MM.1S (cell line): ENCODE measurements around the gene WDR31.

Experiments used
- DNase-seq: peaks from one replicate; pipeline ENCODE4 v3.0.0-alpha.2; 2015
- H2AFZ ChIP-seq: fragments of 300-600 bp; sonication (generic); 2 replicates; pipeline ENCODE4 v1.6.0; 2016; ENCODE audit warnings: antibody characterized with exemption, low read length
- H3F3A ChIP-seq: fragments of 300-600 bp; sonication (generic); 2 replicates; pipeline ENCODE4 v1.6.1; 2016; ENCODE audit warnings: mild to moderate bottlenecking, antibody characterized with exemption, low read length, moderate library complexity, mixed read lengths; ENCODE audit not compliant: insufficient read depth
- H3K27ac ChIP-seq: fragments of 300-600 bp; sonication (generic); 2 replicates; pipeline ENCODE4 v1.5.1; 2016; ENCODE audit warnings: mild to moderate bottlenecking, low read length
- H3K27me3 ChIP-seq: fragments of 300-600 bp; sonication (generic); replicated peaks from 2 replicates; pipeline ENCODE4 v1.6.0; 2016; ENCODE audit warnings: low read length; ENCODE audit not compliant: insufficient read depth
- H3K36me3 ChIP-seq: fragments of 300-600 bp; sonication (generic); replicated peaks from 2 replicates; pipeline ENCODE4 v1.6.1; 2016; ENCODE audit warnings: mild to moderate bottlenecking, low read length, mixed read lengths; ENCODE audit not compliant: insufficient read depth
- H3K4me1 ChIP-seq: fragments of 300-600 bp; sonication (generic); 2 replicates; pipeline ENCODE4 v1.6.1; 2016; ENCODE audit warnings: low read length, mixed read lengths
- H3K4me2 ChIP-seq: fragments of 300-600 bp; sonication (generic); 2 replicates; pipeline ENCODE4 v1.6.0; 2016; ENCODE audit warnings: low read depth, low read length
- H3K4me3 ChIP-seq: fragments of 300-600 bp; sonication (generic); 2 replicates; pipeline ENCODE4 v1.5.1; 2016; ENCODE audit warnings: low read length, mixed read lengths
- H3K79me2 ChIP-seq: fragments of 300-600 bp; sonication (generic); 2 replicates; pipeline ENCODE4 v1.6.1; 2016; ENCODE audit warnings: mixed run types, low read length, mixed read lengths
- H3K9ac ChIP-seq: fragments of 300-600 bp; sonication (generic); 2 replicates; pipeline ENCODE4 v1.6.1; 2016; ENCODE audit warnings: low read length, mixed read lengths
- H3K9me2 ChIP-seq: fragments of 300-600 bp; sonication (generic); replicated peaks from 2 replicates; pipeline ENCODE4 v1.6.1; 2016; ENCODE audit warnings: mild to moderate bottlenecking, low read length, mixed read lengths; ENCODE audit not compliant: insufficient read depth
- H3K9me3 ChIP-seq: fragments of 300-600 bp; sonication (generic); replicated peaks from 2 replicates; pipeline ENCODE4 v1.6.1; 2016; ENCODE audit warnings: mild to moderate bottlenecking, low read length, mixed read lengths; ENCODE audit not compliant: insufficient read depth
- H4K20me1 ChIP-seq: fragments of 300-600 bp; sonication (generic); 2 replicates; pipeline ENCODE4 v1.6.1; 2016; ENCODE audit warnings: mild to moderate bottlenecking, low read length, moderate library complexity, mixed read lengths; ENCODE audit not compliant: insufficient read depth
- EZH2 ChIP-seq: fragments of 300-600 bp; sonication (generic); optimal IDR thresholded peaks from 2 replicates; pipeline ENCODE3; 2017; ENCODE audit warnings: low read depth, mild to moderate bottlenecking, antibody characterized with exemption, low read length, mixed read lengths
- EZH2phosphoT487 ChIP-seq: fragments of 300-600 bp; sonication (generic); IDR thresholded peaks from 2 replicates; pipeline ENCODE4 v1.6.1; 2018; ENCODE audit warnings: antibody characterized with exemption, low read length
- TF ChIP-seq, protein P1 (sequence below): fragments of 300-600 bp; sonication (generic); IDR thresholded peaks from 2 replicates; pipeline ENCODE4 v1.5.1; 2016; ENCODE audit warnings: antibody characterized with exemption, low read length, mixed read lengths

The WDR31 gene

DNA sequence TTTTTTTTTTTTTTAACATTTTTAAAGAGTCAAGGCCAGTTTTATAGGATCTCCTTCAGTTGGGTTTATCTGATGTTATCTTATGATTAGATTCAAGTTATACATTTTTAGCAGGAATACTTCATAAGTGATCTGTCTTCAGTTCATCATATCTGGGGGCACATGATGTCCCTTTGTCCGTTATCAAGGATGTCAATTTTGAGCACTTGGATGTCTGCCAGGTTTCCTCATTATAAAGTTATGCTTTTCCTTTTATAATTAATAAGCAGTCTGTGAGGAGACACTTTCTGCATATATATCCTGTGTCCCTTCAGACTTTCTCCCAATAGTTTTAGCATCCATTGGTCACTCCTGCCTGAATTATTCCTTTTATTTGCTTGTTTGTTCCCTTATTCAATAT is 24.9 kb upstream of the WDR31 start:
- H3K4me2 ChIP-seq = no peak overlapping the region
- no peak for TF ChIP-seq EZH2phosphoT487
- TF ChIP-seq, protein P1, sequence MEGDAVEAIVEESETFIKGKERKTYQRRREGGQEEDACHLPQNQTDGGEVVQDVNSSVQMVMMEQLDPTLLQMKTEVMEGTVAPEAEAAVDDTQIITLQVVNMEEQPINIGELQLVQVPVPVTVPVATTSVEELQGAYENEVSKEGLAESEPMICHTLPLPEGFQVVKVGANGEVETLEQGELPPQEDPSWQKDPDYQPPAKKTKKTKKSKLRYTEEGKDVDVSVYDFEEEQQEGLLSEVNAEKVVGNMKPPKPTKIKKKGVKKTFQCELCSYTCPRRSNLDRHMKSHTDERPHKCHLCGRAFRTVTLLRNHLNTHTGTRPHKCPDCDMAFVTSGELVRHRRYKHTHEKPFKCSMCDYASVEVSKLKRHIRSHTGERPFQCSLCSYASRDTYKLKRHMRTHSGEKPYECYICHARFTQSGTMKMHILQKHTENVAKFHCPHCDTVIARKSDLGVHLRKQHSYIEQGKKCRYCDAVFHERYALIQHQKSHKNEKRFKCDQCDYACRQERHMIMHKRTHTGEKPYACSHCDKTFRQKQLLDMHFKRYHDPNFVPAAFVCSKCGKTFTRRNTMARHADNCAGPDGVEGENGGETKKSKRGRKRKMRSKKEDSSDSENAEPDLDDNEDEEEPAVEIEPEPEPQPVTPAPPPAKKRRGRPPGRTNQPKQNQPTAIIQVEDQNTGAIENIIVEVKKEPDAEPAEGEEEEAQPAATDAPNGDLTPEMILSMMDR = no peak
- no peak for TF ChIP-seq EZH2
- no peak overlapping the region for H2AFZ ChIP-seq
- H3K4me3 ChIP-seq = no peak overlapping the region
- H4K20me1 ChIP-seq = no peaks in the 10 kb centered on the region
- no peaks in the 10 kb centered on the region for H3K9me2 ChIP-seq
- H3K9ac ChIP-seq = no peak overlapping the region
- H3F3A ChIP-seq = no peaks in the 10 kb centered on the region
- H3K27ac ChIP-seq = no peak overlapping the region
- no peaks in the 10 kb centered on the region for H3K36me3 ChIP-seq
- H3K4me1 ChIP-seq = no peaks in the 10 kb centered on the region
- DNase-seq = no peak
- H3K27me3 ChIP-seq = no peaks in the 10 kb centered on the region
- H3K79me2 ChIP-seq = no peaks in the 10 kb centered on the region
- H3K9me3 ChIP-seq = no peaks in the 10 kb centered on the region

DNA sequence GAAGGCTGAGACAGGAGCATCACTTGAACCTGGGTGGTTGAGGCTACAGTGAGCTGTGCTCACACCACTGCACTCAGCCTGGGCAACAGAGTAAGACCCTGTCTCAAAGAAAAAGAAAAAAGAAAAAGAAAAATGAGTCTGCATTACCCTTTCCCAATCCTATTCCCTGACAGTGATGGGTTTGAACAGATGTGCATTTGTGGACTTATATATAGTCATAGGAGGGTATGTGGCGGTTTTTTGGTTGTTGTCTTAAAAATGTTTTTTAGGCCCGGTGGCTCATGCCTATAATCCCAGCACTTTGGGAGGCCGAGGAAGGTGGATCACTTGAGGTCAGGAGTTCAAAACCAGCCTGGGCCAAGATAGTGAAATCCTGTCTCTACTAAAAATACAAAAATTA is 23.3 kb upstream of the WDR31 start:
- Histone ChIP-seq H3K9ac (no peak overlapping the region), H3F3A (no peaks in the 10 kb centered on the region), H3K4me2 (no peak overlapping the region), H4K20me1 (no peaks in the 10 kb centered on the region), H2AFZ (no peak overlapping the region), H3K9me3 (no peaks in the 10 kb centered on the region), H3K4me3 (no peak overlapping the region), H3K27ac (no peak overlapping the region), H3K27me3 (no peaks in the 10 kb centered on the region), H3K9me2 (no peaks in the 10 kb centered on the region), H3K79me2 (peaks cover 7% of the 10 kb centered on the region), H3K36me3 (no peaks in the 10 kb centered on the region), H3K4me1 (no peaks in the 10 kb centered on the region)
- no peak for DNase-seq
- TF ChIP-seq EZH2phosphoT487 = no peak
- TF ChIP-seq, protein P1 = no peak
- TF ChIP-seq EZH2 = no peak

DNA sequence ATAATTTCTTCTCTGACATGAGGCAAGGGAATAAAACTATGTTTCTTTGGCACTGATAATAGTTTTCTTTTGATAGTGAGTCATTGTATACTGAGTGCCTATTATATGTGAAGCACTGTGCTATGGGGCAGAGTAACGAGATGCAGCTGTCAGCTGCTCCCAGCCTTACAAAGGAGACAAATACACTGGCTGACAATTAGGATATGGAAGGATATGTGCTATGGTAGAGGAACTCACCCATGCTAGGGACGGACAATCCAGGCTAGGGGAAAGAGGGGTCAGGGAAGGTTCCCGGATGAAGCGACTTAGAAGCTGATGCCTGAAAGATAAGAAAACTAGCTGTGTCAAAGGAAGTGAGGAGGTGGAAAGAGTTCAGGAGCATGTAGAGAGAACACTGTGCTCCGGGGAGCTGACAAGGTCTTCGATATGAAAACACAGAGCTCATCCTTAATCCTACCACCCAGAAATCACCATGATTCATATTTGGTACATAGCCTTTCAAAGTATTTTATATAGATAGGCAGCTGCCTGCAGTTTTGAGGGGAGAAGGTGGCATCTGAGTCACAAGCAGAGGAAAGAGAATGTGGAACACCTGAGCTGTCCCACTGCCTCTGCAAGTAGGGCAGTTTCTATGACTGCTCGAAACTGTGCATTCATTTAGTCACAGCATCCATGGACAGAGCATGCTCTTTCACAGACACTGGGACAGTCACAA is 21.4 kb upstream of the WDR31 start:
- H3K9ac ChIP-seq = no peak overlapping the region
- H2AFZ ChIP-seq = no peak overlapping the region
- no peaks in the 10 kb centered on the region for H3F3A ChIP-seq
- peaks cover 13% of the 10 kb centered on the region for H3K79me2 ChIP-seq
- no peaks in the 10 kb centered on the region for H4K20me1 ChIP-seq
- no peak overlapping the region for H3K27ac ChIP-seq
- no peaks in the 10 kb centered on the region for H3K9me2 ChIP-seq
- no peaks in the 10 kb centered on the region for H3K9me3 ChIP-seq
- H3K27me3 ChIP-seq = no peaks in the 10 kb centered on the region
- no peak for DNase-seq
- H3K4me1 ChIP-seq = no peaks in the 10 kb centered on the region
- H3K4me3 ChIP-seq = no peak overlapping the region
- no peaks in the 10 kb centered on the region for H3K36me3 ChIP-seq
- TF ChIP-seq EZH2 (no peak), EZH2phosphoT487 (no peak)
- TF ChIP-seq, protein P1 = no peak
- H3K4me2 ChIP-seq = no peak overlapping the region
